Left ventricle myocardium superior (tissue), 1 donor: ENCODE measurements around the gene DLX4. TPM values are rescaled to one million over a fixed set of nuclear protein-coding genes. Genes with fewer than 3 reads are reported as not detected.

Experiments used
- ATAC-seq: fragments of 200-7000 bp; cut with Tn5 transposase; one replicate; pipeline ENCODE4 v1.9.1; 2020; ENCODE audit warnings: mild to moderate bottlenecking, moderate library complexity
- DNase-seq: peaks from one replicate; pipeline ENCODE4 v3.0.0-alpha.2; 2020
- intact Hi-C: fragments of 100-400 bp; cut with micrococcal nuclease; formaldehyde crosslinking; loops from one replicate; pipeline ENCODE4 v1.11.0; 2022
- long read RNA-seq: library from polyadenylated mRNA; unstranded; transcript quantifications from one replicate; pipeline ENCODE4 v2.0.0, GENCODE V29; 2021
- total RNA-seq: library from RNA; stranded (reverse); fragmentation: NEBNext Ultra II Directional; extraction: Animal tissue kit (Norgen Biotek cat#: 25700); gene quantifications from one replicate; pipeline ENCODE4 v1.2.1, GENCODE V29; 2021
- donor health status: DM: no; HTN: yes; CAD: no; lungs with severe emphysema.

DLX4 gene
- total RNA-seq: not detected
- long read RNA-seq: 0 reads

GRCh38 chr17:49969134-49969759, at the start of gene DLX4:
DLX4 (plus strand) TSS chr17:49969190; CDS start chr17:49969469, 279 bp downstream.
- ATAC-seq (no peak), DNase-seq (no peak)
- intact Hi-C loops: no loop called here

- ATAC-seq (no peak), DNase-seq (no peak)
- intact Hi-C loops: no loop called here
Observed at GRCh38 chr17:49920030-49920769, 48.8 kb upstream of the DLX4 start.

- ATAC-seq (no peak), DNase-seq (no peak)
- intact Hi-C loops: no loop called here
Observed at GRCh38 chr17:49922095-49922494, 46.9 kb upstream of the DLX4 start.

- ATAC-seq (no peak), DNase-seq (no peak)
- intact Hi-C loops: no loop called here
Observed at GRCh38 chr17:49924116-49924515, 44.9 kb upstream of the DLX4 start.

- intact Hi-C loops: no loop called here
- ATAC-seq: no peak
- no peak for DNase-seq
Observed at GRCh38 chr17:49924589-49924988, 44.4 kb upstream of the DLX4 start.

GRCh38 chr17:49925921-49926320, 43.1 kb upstream of the DLX4 start:
- intact Hi-C loops: no loop called here
- peak; percentile 72 for DNase-seq
- ATAC-seq: peak; percentile 78

- DNase-seq: peak; percentile 83
- ATAC-seq: peak; percentile 88
- intact Hi-C loops: no loop called here
Observed at GRCh38 chr17:49926886-49927285, 42.1 kb upstream of the DLX4 start.

- no peak for ATAC-seq
- intact Hi-C loops: no loop called here
- no peak for DNase-seq
Observed at GRCh38 chr17:49928126-49928800, 40.7 kb upstream of the DLX4 start.

- DNase-seq (no peak), ATAC-seq (no peak)
- intact Hi-C loops: no loop called here
Observed at GRCh38 chr17:49928837-49929475, 40.0 kb upstream of the DLX4 start.

GRCh38 chr17:49930880-49931279, 38.1 kb upstream of the DLX4 start:
- no peak for DNase-seq
- intact Hi-C loops: no loop called here
- ATAC-seq: no peak

- no peak for ATAC-seq
- no peak for DNase-seq
- intact Hi-C loops: no loop called here
Observed at GRCh38 chr17:49931416-49932137, 37.4 kb upstream of the DLX4 start.

GRCh38 chr17:49932138-49932723, 36.8 kb upstream of the DLX4 start:
- no peak for ATAC-seq
- no peak for DNase-seq
- intact Hi-C loops: no loop called here

GRCh38 chr17:49932901-49933300, 36.1 kb upstream of the DLX4 start:
- ATAC-seq (no peak), DNase-seq (no peak)
- intact Hi-C loops: no loop called here

GRCh38 chr17:49935526-49936210, 33.3 kb upstream of the DLX4 start:
- no peak for DNase-seq
- intact Hi-C loops: no loop called here

GRCh38 chr17:49936386-49936785, 32.6 kb upstream of the DLX4 start:
- ATAC-seq: no peak
- no peak for DNase-seq
- intact Hi-C loops: no loop called here

More at GRCh38 chr17:49935526-49936210, 33.3 kb upstream of the DLX4 start:
- ATAC-seq: no peak

- intact Hi-C loops: no loop called here
- ATAC-seq: no peak
- DNase-seq: no peak
Observed at GRCh38 chr17:49939318-49939717, 29.7 kb upstream of the DLX4 start.

- intact Hi-C loops: no loop called here
- DNase-seq: no peak
- ATAC-seq: no peak
Observed at GRCh38 chr17:49941427-49941826, 27.6 kb upstream of the DLX4 start.

- ATAC-seq: no peak
- intact Hi-C loops: no loop called here
- no peak for DNase-seq
Observed at GRCh38 chr17:49942947-49943346, 26.0 kb upstream of the DLX4 start.
